DMS114 treated with DMSO at 0.1 percent for 48 hours (cell line): Measurements from ENCODE around the gene IL1A.
"Not testable (repeated sequence)": the region's sequence is repeated elsewhere in the genome, so short reads cannot be mapped to it uniquely, and the experiment has no call there.

Experiments
- DNase-seq: peaks from one replicate; lab custom pipeline; 2025; ENCODE audit not compliant: unreplicated experiment; lab: John Stamatoyannopoulos, UW

IL1A gene

DNA sequence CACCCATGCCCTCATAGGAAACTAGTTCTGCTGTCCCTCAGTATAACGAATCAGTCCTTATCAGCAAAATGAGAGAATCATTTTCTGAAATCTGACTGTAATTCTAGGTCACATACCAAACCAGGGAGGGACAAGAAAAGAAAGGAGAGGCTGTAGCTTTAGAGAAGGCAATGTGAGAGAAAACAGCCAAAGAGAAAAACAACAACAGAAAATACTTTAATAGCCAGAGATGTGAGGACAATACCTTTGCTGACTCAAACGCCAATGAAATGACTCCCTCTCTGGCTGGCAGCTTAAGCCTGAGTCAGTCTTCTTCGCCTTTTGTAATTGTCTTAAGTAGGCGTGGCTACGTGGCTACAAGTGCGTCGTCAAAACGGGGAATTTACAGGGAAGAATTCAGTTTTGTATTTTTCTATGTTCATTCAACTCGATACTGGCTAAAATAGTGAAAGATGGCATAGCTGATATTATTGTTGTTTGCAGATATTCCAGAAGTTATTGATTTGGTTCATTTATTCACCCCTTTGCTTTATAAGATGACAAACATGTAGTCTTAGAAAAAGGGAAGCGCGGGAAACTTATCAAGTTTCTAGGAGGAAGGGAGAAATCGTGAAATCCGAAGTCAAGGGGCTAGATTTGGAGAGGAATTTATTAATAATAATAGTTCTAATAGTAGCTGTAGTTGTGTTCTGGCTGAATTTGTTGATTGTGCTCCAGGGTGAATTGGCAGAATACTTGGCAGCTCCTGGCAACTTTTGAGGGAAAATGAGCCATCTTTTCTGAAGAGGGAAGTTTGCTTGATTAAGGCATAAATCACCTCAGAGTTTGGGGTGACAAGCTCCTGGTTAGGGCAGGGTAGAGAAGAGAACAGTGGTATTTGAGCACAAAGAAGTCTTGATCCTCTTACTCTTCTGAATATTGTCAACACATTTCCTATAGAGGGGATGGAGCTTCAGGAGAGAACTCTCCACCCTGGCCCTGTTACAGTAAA lies at the start of gene IL1A:
Gene IL1A (minus strand): TSS at position 295 of the 991 bp plus-strand sequence. CDS start 723 bp downstream, outside the sequence.
- no peak for DNase-seq

DNA sequence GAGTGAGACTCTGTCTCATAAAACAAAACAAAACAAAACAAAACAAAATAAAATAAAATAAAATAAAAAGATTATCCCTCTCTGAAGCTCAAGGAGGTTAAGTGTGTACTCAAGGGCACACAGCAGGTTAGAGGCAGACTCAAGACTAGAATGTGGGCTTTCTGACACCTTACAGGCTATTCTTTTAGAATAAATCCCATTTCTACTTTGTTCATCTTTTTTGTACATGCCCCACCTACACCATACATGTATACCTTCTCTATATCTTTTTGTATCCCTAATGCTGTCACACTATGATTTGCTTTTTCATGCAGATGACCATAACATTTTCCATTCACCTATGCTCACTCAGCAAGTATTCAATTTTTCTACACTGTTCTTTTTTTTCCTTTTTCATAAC lies 49.7 kb upstream of the IL1A start:
- no peak for DNase-seq

GRCh38 chr2:112833639-112833931 lies 49.3 kb upstream of the IL1A start:
- DNase-seq: not testable (repeated sequence)

DNA sequence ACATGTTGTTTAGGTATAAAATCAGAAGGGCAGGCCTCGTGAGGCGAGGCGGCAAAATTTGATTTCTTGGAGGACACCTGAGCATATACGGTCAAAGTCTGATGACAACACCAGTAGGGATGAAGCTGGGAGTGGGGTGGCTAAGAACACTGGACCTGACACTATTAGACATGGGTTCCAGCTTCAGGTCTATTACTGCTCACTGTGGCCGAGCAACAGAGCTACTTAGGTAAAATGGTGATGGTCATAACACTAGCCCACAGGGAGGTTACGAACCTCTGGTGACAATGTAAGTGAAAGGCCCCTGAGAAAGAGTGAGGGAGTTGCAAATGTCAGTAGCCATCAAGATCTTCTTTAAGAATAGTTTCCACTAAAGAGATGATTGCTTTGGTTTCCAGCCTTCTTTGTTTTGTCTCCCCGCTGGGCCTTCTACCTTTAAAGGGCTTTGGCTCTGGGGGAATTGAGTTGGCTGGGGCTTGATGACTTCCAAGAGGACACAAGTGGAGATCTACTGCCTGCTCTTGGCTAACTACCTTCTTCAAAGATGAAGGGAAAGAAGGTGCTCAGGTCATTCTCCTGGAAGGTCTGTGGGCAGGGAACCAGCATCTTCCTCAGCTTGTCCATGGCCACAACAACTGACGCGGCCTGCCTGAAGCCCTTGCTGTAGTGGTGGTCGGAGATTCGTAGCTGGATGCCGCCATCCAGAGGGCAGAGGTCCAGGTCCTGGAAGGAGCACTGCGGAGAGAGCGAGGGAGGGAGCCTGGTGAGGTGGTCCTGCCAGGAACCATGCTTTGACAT lies 48.7 kb upstream of the IL1A start:
- no peak for DNase-seq

GRCh38 chr2:112831946-112832840 lies 47.9 kb upstream of the IL1A start:
- no peak for DNase-seq

DNA sequence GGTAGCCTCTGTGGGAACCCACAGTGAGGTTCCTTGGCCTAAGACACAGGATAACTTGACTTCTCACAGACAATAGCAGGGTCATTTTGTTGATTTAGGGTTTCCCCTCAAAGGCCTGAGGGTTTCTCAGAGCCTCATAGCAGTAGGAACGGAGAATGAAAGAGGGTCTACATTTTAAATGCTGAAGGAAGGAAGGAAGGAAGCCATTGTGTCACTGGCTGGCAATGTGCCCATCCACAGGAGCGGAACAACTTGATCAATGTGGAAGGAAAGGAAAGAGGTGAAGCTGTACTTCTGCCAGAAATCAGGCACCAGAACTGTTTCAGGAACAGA lies 47.2 kb upstream of the IL1A start:
- no peak for DNase-seq

DNA sequence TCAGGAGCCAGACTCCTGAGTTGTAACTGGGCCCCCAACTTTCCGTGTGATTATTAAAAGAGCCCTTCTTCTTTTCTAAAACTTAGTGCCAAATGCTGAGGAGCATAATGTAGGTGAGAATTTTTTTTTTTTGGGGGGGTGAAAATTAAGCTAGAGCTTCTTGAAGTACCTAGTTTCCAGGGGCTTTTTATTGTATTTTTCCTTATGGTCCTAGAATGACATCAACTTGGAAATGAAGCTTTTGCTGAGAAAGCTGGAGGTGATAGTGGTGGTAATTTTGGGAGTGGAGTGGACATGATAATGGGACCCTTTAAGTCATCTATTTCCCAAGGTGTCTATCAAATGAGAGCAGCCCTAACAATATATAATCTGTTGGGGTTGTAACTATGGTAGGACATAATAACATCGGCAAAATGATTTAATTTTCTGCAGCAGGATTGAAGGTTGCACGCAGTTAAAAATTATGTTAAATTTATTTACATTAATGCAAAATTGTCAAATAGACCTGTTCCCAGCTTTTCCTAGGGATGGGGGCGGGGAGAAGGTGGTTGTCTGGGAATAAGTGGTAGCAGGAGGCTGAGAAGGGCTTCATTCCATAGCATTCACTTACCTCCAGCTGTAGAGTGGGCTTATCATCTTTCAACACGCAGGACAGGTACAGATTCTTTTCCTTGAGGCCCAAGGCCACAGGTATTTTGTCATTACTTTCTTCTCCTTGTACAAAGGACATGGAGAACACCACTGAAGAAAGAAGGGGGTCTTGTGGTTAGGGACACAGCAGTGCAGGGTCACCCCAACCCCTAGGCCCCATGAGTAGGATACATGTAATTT lies 46.6 kb upstream of the IL1A start:
- DNase-seq: no peak

DNA sequence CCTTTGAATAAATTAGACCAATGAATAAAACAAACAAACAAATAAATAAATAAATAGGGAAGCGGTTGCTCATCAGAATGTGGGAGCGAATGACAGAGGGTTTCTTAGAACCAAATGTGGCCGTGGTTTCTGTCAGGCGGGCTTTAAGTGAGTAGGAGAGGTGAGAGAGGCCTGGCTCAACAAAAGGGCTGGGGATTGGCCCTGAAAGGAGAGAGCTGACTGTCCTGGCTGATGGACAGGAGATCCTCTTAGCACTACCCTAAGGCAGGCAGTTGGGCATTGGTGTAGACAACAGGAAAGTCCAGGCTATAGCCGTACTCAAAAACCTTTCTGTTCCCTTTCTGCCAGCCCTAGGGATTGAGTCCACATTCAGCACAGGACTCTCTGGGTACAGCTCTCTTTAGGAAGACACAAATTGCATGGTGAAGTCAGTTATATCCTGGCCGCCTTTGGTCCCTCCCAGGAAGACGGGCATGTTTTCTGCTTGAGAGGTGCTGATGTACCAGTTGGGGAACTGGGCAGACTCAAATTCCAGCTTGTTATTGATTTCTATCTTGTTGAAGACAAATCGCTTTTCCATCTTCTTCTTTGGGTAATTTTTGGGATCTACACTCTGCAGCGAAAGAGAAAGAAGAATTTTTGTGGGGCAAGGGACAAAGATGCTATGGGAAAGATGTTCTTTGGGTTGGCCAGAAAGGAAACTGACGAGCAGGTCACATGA lies 45.8 kb upstream of the IL1A start:
- no peak for DNase-seq

DNA sequence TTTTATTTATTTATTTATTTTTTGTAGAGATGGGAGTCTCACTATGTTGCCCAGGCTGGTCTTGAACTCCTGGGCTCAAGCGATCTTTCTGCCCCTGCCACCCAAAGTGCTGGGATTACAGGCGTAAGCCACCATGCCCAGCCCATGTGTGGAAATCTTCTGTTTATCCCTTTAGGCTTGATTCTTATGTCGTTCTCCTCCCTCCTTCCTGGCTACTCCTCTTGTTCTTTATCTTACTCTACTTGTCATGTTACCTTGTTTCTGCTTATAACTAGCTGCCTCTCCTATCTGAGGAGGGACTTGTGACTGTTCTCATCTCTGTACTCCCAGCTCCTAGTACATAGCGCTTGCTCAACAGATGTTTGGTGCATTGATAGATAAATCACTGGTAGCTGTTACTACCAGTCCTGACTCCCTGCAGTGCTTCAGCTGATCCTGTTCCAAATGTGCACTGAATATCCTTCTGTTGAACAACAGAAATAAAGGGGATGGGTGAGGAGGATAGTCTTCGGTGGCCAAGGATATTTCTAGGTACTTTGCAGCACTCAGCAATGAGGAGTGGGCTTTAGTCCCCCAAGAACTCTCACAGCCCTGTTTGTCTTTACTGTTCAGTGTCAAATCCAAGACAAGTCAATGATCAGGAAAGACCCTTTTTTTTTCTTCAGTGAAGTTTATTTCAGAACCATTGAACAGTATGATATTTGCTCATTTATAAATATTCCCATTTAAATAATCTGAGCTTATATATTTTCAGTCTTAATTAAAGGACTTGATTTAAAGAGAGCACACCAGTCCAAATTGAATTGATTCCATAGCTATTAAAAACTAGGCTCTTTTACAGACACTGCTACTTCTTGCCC lies 45.0 kb upstream of the IL1A start:
- DNase-seq: no peak

- DNase-seq: no peak
Measured at GRCh38 chr2:112828251-112828691, 44.0 kb upstream of the IL1A start.

GRCh38 chr2:112827604-112828185 lies 43.4 kb upstream of the IL1A start:
- no peak for DNase-seq

DNA sequence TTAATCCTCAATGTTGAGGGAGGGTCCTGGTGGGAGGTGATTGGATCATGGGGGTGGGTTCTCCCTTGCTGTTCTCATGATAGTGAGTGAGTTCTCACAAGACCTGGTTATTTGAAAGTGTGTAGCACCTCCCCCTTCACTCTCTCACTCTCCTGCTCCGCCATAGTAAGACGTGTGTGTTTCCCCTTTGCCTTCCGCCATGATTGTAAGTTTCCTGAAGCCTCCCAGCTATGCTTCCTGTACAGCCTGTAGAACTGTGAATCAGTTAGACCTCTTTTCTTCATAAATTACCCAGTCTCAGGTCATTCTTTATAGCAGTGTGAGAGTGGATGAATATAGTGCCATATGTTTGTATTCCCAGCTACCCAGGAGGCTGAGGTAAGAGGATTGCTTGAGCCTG lies 42.7 kb upstream of the IL1A start:
- DNase-seq: no peak

DNA sequence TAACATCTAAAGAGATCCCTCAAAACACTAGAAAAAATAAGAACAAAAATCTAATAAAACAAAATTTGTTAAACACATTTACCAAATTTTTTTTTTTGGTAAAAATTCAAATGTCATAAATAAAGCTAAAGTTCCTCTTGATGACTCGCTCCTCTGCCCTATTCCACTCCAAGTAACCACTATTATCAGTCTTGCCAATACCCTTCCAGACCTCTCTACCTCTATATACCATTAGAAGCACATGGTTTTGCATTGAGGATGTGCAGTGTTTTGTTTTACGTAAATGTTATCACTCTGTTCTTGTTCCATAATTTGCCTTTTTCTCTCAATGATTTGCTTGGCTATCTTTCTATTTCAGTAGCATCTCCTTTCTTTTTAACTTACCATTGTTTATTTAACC lies 41.4 kb upstream of the IL1A start:
- no peak for DNase-seq

DNA sequence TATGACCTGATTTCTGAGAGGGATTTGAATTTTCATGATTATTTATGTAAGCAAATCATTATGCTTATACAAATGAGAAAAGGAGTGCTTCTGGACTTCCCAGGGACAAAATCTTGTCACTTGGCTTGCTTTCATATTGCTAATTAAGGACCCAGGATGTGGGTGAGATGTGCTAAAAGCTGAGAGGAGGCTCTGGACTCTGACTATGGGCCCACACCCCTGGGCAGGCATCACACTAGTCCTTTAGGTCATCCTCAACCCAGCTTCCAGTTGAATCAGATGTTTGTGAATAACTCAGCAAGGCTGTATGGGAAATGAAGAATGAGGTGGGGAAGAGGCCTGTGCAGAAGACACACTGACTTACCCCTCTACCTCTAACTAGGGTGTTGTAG lies 40.4 kb upstream of the IL1A start:
- DNase-seq: no peak

- no peak for DNase-seq
Measured at GRCh38 chr2:112821682-112822081, 37.4 kb upstream of the IL1A start.

- no peak for DNase-seq
Measured at GRCh38 chr2:112821142-112821541, 36.8 kb upstream of the IL1A start.

GRCh38 chr2:112820343-112820742 lies 36.0 kb upstream of the IL1A start:
- no peak for DNase-seq

DNA sequence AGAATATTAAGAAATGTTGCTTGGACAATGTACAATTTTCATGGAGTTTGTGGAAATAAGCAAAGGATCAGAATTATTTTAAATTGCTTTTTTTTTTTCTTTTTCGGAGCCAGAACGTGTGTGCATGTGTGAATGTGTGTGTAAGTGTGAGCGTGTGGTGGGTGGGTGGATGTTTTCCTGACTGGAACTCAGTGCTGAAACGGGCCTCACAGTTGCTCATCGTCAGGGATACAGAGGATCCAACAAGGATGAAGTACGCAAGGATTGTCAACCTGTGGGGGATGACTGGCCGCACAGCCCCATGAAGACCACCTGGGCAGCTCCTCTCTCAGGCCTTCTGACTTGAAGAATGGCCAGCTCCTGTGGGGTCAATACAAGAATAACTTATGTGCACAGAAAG lies 34.8 kb upstream of the IL1A start:
- no peak for DNase-seq
